Right ventricle myocardium superior (tissue), 1 donor: Measurements from ENCODE around the gene TGFBR2. TPM values are rescaled to one million over a fixed set of nuclear protein-coding genes. Genes with fewer than 3 reads are reported as not detected.

ENCODE experiments used
- ATAC-seq: fragments of 200-7000 bp; cut with Tn5 transposase; one replicate; pipeline ENCODE4 v1.9.1; 2020; ENCODE audit warnings: mild to moderate bottlenecking; ENCODE audit not compliant: poor library complexity
- DNase-seq: peaks from one replicate; pipeline ENCODE4 v3.0.0-alpha.2; 2020
- intact Hi-C: fragments of 100-400 bp; cut with DNase I; formaldehyde crosslinking; loops from one replicate; pipeline ENCODE4 v1.11.2; 2022
- total RNA-seq: library from RNA; stranded (reverse); fragmentation: NEBNext Ultra II Directional; extraction: Animal tissue kit (Norgen Biotek cat#: 25700); gene quantifications from one replicate; pipeline ENCODE4 v1.2.1, GENCODE V29; 2021
- donor health status: DM: no; HTN: yes; CAD: no; lungs with severe emphysema.

Gene TGFBR2
- total RNA-seq, 1 donor from 2014 or later: 168 TPM

DNA sequence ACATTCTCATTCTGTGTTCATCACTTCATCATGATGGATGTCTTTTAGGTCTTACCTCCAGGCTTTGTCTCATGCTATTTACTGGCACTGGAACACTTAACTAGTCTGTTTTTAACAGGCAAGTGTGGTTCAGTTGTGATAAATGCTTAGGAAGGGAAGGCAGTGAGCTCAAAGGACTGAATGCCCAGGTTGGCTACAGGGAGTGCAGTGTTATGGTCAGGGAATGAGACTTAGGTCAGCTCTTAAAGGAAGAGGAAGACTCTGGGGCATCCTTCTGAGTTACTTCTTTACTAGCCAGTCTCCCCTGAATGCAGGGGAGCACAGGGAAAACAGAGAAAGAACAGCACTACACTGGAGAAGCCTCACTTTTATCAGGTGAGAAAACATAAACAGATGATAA lies 72.6 kb downstream of the TGFBR2 start:
- intact Hi-C loops: no loop called here
- ATAC-seq (no peak), DNase-seq (no peak)

DNA sequence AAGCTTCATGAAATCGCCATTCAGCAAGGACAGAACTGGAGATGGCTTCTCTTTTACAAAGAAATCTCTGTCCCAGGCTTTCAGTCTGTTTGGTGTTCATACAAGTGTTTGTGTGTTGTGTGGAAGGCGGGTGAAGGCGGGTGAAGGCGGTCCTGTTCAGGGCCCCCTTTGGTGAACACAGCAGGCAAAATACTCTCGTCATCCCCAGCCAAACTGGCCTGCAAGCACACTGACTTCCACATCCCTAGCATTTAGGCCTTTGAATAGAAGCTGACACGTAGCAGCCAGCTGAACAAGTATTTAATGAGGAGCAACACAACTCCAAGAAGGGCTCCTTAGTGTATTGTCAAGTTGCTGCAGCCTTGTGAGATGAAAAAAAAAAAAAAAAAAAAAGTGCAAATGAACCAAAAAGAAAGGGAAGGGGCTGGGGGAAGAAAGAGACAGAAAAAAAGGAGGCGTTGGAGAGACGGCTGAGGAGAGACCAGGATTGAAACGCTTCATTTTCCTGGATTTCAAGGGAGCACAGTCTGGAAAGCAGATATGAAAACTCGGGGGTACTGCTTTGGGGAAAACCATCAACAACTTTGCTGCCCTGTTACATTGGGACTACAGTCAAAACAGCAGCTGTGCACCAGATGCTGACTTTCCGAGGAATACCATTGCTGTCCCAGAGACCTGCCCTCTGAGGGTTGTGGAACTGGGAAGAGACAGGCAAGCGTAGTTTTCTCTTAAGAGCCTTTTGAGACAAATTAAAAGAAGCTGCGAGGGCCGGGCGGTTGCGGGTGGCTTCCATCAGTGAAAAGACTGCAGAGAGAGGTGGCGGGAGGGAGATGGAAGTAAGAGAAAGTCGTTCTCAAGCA lies 74.6 kb downstream of the TGFBR2 start:
- ATAC-seq (peak; percentile 76), DNase-seq (peak; percentile 56)
- intact Hi-C loops: loop anchor here (10.0 kb wide), 1 partner anchor 76 kb away; the partner anchor contains the start of gene TGFBR2

DNA sequence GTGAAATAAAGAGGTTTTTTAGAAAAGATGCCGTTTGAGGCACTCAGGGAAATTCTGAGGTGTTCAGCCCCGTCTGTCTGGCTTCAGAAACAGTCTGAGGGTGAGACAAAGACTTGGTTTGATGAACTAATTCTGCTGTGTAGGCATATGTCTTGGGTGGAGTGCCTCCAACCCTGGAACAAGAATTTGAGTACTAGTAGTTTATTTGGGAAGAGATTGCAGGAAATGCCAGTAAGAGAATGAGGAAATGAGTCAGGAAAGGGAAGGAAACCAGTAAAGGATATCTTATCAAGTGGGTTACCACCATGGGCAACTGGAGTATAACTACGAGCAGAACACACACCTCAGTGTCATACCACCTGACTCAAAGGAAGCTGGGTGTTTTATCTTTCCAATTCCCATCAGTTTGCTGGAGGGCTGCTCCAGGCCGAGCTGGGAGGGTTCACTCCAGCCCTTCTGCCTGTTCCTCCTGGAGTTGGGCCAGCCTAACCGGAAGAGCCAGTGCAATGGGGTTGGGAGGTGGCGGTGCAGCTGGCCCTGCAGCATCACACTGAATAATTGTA lies 75.3 kb downstream of the TGFBR2 start:
- peak; percentile 58 for ATAC-seq
- intact Hi-C loops: loop anchor here (10.0 kb wide), 1 partner anchor 77 kb away; the partner anchor contains the start of gene TGFBR2
- peak; percentile 71 for DNase-seq

DNA sequence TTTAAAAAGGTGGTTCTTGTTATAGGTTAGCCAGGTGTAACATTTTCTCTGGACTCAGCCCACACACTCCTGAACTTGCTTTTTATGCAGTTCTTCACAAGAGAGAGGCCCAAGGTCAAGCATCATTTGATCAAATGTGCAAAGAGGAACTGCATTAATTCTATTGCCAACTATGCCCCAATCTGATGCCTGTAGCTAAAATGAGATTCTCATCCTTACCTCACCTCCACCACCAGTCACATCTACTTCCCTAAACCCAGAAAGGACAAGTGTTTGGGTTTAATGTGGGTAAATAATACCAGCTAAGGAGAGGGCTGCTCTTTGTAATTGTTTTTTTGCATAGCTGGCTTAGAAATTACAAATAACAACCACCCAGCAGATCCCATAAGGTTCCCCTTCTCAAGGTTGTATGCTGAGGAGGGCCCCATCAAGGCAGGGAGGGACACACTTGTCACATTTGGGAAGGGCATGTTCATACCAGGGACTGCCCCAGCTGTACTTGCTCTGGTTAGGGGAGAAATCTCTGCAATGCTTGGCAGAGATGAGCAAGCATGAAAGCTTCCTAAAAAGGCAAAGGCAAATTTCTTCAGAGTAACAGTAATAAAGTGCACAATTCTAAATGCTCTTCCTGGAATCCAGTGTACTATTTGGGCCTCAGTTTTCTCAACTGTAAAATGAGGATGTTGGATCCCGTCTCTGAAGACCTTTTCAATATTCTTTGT lies 76.2 kb downstream of the TGFBR2 start:
- intact Hi-C loops: loop anchor here (10.0 kb wide), 1 partner anchor 78 kb away; the partner anchor contains the start of gene TGFBR2
- DNase-seq (no peak), ATAC-seq (no peak)

DNA sequence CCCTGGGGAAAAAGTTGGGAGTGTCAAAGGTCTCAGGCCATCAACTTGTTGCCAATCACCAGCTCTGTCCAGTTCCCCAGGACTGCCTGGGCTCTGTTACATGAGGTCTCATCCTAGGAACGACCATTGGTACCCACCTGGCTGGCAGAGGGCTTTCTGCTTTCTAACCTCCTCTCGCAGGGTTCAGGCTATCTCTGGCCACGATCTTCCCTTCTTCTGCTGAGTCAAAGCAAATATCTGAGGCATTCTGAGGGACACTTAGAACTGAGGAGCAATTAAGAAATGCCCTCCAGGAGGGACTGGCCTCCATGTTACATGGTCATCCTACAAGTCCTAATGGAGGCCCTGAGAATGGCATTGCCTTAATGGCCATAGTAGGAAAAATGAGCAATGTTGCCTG lies 77.4 kb downstream of the TGFBR2 start:
- intact Hi-C loops: loop anchor here (10.0 kb wide), 1 partner anchor 79 kb away; the partner anchor contains the start of gene TGFBR2
- ATAC-seq (no peak), DNase-seq (no peak)

DNA sequence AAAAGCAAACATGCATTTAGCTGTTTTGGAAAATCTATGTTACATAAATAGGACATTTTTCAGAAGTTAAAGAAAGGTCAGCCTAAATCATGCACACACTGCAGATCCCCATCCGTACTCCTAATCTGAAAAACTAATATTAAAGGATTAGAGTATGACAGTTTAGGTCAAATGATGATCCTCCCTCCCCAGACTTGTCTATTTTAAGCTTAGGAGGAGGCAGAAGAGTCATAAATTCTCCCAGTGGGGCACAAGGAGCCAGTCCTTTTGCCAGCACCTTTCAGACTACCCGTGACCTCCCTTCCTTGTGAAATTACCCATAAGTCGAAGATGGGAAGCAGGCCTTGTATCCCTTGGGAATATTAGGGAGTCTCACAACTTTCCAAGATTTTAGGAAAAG lies 78.0 kb downstream of the TGFBR2 start:
- no peak for ATAC-seq
- intact Hi-C loops: loop anchor here (10.0 kb wide), 1 partner anchor 80 kb away; the partner anchor contains the start of gene TGFBR2
- DNase-seq: no peak

DNA sequence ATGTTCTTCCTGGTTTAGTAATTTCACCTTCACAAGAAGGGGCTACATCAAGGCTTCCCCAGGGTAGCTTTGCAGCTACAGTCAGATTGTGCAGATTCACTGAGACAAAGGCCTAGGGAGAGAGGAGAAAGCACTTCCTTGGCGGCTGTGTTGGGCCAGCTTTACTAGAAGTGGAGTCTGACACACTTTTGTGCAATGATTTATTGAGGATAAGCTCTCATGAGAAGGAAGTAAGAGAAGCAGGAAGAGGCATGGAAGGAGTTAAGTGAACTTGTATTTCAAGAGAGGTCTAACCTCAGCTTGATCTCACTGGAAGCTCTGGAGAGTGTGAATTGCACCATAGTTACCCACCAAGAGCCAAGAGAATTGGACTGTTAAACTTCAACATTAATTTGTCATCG lies 78.9 kb downstream of the TGFBR2 start:
- no peak for ATAC-seq
- intact Hi-C loops: loop anchor here (10.0 kb wide), 1 partner anchor 80 kb away; the partner anchor contains the start of gene TGFBR2
- no peak for DNase-seq

DNA sequence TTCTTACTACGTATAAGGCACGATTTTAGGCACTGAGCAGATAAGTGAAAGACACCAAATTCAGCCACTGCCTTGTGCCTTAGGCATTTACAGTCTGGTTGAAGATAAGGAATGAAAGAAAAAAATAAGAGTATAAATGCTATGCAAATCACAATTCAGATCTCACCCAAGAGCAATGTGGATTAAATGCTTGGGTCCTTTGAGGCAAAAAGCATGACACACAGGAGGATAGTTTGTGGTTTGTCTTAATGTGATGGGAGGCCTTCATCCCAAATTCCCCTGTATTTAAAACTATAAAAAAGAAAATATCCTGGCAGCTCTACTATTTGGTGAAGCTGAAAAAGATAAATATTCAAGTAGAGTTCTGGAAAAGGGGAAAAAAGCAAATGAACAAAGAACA lies 79.8 kb downstream of the TGFBR2 start:
- intact Hi-C loops: loop anchor here (10.0 kb wide), 1 partner anchor 81 kb away; the partner anchor contains the start of gene TGFBR2
- ATAC-seq: no peak

DNA sequence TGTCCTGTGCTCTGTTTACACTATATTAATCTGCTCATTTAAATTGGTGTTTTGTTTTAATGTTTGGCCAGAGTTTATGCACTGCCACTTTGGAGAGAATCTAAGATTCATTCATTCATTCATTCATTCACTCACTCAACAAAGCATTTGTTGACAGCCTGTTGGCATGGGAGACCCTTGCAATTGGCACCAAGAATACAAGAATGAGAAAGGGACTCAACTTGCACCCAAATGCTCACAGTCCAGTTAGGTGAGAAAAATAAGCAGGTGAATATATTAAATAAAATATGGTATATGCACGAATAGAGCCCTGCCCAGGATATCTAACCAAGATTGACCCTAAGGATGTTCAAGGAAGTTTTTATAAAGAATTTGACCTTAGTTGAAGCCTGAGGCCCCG lies 80.4 kb downstream of the TGFBR2 start:
- no peak for DNase-seq
- intact Hi-C loops: loop anchor here (10.0 kb wide), 1 partner anchor 82 kb away; the partner anchor contains the start of gene TGFBR2
- no peak for ATAC-seq

More for the DNA sequence above, 79.8 kb downstream of the TGFBR2 start:
- DNase-seq: no peak

DNA sequence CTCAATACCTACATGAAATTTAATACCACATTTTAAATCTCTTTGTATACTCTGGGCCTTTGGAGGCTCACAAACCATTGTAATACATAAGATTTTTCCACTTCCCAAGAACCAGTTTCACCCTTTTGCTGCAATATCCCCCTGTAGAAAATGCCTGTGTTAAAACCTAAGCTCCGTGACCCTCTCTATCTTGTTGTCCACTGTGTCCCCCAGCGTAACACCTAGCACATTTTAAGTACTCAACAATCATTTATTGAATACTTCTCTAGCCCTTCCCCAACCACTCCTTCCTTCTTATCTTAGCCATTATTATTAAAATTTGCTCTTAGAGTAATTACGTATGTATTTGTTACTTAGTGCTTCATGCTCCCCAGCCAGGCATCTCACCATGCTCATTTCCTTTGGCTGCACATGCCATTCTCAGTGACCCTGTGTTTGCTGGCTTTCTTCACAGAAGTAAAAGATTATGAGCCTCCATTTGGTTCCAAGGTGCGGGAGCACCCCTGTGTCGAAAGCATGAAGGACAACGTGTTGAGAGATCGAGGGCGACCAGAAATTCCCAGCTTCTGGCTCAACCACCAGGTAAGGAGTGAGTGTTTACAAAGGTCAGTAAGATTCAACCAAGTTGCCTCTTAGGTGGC lies 81.6 kb downstream of the TGFBR2 start:
- no peak for ATAC-seq
- intact Hi-C loops: loop anchor here (10.0 kb wide), 1 partner anchor 83 kb away; the partner anchor contains the start of gene TGFBR2
- DNase-seq: no peak

DNA sequence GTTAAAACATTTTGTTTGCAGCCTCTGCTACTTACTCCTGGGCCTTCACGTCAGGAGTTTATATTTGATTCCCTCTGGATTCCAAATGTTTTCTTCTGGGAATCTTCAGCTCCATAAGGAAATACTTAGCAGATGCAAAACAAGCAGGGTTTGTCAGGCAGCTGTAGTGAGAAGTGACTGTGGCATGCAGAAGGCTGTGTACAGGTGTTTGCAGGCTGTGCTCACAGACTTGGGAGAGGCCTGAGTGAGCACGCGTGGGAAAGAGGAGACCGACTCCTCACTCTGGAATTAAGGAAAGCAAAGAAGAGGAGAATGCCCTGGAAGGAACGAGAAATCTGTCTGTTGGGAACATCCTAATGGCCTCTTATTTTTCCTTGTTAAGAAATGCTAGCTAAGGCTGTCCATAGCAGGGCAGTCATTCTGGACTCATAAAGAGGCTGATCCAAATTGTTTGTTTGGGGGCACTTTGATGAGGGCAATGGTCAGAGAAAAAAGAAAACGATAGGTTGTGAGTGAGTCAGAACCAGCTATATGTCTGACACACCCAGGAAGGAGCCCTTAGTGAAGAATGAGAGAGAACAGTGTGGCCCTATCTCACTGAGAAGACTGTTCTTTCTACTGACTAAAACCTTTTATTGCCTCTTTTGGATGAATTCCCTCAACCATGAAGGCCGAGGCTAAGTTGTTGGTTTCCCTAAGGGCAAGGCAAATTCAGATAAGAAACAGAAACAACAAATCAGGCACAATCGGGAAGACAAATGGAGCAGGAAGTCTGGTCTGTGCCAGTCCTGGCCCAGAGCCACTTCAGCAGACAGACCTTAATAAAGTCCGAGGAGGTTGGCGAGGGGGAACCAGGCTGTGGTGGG lies 82.6 kb downstream of the TGFBR2 start:
- ATAC-seq (peak; percentile 40), DNase-seq (peak; percentile 68)
- intact Hi-C loops: loop anchor here (10.0 kb wide), 1 partner anchor 84 kb away; the partner anchor contains the start of gene TGFBR2

DNA sequence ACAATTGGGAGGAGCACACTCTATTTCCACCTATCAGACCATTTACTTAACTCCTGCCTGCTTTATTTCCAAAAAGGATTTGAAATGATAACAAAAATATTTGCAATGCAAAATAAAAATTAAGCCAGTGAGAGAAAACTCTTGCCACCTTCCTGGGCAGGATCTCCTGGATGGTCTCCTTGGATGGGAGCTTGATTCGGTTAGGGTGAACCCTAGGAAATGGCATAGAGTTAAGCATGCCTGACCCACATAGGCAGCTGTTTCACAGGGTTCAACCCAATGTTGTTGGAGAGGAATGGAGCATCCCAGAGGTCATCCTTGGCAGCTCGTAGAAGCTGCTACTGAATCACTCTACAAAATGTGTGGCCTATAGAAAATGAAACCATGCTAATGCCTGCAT lies 83.8 kb downstream of the TGFBR2 start:
- intact Hi-C loops: loop anchor here (10.0 kb wide), 3 partner anchors 165 to 485 kb away; no protein-coding TSS in a partner anchor
- ATAC-seq (no peak), DNase-seq (no peak)

DNA sequence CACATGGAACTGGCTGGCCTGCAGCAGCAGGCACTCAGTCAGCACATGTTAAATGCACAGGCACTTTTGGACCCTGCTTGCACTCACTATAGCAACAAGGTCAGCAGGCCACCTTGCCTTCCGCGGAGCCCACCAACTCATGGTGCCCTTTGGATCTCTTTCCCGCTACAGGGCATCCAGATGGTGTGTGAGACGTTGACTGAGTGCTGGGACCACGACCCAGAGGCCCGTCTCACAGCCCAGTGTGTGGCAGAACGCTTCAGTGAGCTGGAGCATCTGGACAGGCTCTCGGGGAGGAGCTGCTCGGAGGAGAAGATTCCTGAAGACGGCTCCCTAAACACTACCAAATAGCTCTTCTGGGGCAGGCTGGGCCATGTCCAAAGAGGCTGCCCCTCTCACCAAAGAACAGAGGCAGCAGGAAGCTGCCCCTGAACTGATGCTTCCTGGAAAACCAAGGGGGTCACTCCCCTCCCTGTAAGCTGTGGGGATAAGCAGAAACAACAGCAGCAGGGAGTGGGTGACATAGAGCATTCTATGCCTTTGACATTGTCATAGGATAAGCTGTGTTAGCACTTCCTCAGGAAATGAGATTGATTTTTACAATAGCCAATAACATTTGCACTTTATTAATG lies 85.0 kb downstream of the TGFBR2 start:
- intact Hi-C loops: loop anchor here (10.0 kb wide), 3 partner anchors 167 to 487 kb away; no protein-coding TSS in a partner anchor
- DNase-seq: no peak
- no peak for ATAC-seq

DNA sequence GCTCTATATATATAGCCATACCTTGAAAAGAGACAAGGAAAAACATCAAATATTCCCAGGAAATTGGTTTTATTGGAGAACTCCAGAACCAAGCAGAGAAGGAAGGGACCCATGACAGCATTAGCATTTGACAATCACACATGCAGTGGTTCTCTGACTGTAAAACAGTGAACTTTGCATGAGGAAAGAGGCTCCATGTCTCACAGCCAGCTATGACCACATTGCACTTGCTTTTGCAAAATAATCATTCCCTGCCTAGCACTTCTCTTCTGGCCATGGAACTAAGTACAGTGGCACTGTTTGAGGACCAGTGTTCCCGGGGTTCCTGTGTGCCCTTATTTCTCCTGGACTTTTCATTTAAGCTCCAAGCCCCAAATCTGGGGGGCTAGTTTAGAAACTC lies 85.5 kb downstream of the TGFBR2 start:
- intact Hi-C loops: loop anchor here (10.0 kb wide), 3 partner anchors 167 to 487 kb away; no protein-coding TSS in a partner anchor
- ATAC-seq (no peak), DNase-seq (no peak)

DNA sequence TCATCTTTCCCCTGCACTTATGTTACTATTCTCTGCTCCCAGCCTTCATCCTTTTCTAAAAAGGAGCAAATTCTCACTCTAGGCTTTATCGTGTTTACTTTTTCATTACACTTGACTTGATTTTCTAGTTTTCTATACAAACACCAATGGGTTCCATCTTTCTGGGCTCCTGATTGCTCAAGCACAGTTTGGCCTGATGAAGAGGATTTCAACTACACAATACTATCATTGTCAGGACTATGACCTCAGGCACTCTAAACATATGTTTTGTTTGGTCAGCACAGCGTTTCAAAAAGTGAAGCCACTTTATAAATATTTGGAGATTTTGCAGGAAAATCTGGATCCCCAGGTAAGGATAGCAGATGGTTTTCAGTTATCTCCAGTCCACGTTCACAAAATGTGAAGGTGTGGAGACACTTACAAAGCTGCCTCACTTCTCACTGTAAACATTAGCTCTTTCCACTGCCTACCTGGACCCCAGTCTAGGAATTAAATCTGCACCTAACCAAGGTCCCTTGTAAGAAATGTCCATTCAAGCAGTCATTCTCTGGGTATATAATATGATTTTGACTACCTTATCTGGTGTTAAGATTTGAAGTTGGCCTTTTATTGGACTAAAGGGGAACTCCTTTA lies 86.2 kb downstream of the TGFBR2 start:
- intact Hi-C loops: loop anchor here (10.0 kb wide), 3 partner anchors 168 to 488 kb away; no protein-coding TSS in a partner anchor
- no peak for ATAC-seq
- DNase-seq: no peak

DNA sequence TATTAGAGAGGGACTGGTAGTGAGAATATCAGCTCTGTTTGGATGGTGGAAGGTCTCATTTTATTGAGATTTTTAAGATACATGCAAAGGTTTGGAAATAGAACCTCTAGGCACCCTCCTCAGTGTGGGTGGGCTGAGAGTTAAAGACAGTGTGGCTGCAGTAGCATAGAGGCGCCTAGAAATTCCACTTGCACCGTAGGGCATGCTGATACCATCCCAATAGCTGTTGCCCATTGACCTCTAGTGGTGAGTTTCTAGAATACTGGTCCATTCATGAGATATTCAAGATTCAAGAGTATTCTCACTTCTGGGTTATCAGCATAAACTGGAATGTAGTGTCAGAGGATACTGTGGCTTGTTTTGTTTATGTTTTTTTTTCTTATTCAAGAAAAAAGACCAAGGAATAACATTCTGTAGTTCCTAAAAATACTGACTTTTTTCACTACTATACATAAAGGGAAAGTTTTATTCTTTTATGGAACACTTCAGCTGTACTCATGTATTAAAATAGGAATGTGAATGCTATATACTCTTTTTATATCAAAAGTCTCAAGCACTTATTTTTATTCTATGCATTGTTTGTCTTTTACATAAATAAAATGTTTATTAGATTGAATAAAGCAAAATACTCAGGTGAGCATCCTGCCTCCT lies 87.2 kb downstream of the TGFBR2 start:
- ATAC-seq: peak; percentile 70
- DNase-seq: no peak
- intact Hi-C loops: loop anchor here (10.0 kb wide), 3 partner anchors 169 to 489 kb away; no protein-coding TSS in a partner anchor
